Measurements from ENCODE around the gene GLRA3.
"Not testable (repeated sequence)": the region's sequence is repeated elsewhere in the genome, so short reads cannot be mapped to it uniquely, and the experiment has no call there.

GLRA3 gene

GRCh38 chr4:174828845-174829701 lies at the start of gene GLRA3:
GLRA3 (minus strand) TSS chr4:174829247; CDS start chr4:174828811, 436 bp downstream.
- DNase-seq = peak; percentile 31

GRCh38 chr4:174874898-174875297 lies 45.9 kb upstream of the GLRA3 start:
- no peak for DNase-seq

DNA sequence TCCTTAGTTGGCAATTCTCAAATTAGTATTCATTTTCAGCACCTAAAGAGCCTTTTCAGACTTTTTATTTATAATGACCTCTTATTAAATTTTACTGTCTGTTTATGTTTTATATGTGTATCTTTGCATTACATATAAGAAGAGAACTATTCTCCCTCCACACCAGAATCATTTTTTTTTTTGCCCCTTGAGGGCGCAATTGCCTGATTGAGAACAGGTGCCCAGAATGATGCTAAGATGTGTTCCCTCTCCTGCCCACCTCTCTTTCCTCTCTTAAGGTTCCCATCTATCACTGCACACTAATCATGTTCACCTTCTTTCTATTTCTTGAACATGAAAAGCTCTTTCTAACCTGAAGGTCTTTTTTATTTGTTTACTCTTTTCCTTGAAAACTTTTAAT lies 44.9 kb upstream of the GLRA3 start:
- no peak for DNase-seq

GRCh38 chr4:174873146-174873545 lies 44.1 kb upstream of the GLRA3 start:
- not testable (repeated sequence) for DNase-seq

DNA sequence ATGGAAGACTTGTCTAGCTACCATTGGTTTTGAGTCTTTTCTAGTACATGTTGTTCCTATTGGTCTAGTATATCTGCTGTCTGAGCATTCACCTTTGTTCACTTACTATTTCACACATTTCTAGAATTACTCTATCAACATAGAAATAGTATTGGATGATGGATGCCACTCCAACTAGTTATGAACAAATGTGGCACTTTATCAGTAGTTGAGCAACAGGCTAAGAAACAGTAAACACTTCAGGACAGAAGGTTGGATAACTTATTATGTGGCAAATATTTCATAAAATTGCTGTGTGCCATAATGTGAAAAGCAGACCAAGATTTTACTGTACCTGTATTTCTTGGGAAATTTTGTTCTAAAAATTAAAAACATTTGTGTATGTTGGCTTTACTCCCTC lies 42.4 kb upstream of the GLRA3 start:
- DNase-seq = no peak

- DNase-seq = no peak
Measured at GRCh38 chr4:174870311-174870710, 41.3 kb upstream of the GLRA3 start.

GRCh38 chr4:174869339-174869738 lies 40.3 kb upstream of the GLRA3 start:
- DNase-seq = no peak

DNA sequence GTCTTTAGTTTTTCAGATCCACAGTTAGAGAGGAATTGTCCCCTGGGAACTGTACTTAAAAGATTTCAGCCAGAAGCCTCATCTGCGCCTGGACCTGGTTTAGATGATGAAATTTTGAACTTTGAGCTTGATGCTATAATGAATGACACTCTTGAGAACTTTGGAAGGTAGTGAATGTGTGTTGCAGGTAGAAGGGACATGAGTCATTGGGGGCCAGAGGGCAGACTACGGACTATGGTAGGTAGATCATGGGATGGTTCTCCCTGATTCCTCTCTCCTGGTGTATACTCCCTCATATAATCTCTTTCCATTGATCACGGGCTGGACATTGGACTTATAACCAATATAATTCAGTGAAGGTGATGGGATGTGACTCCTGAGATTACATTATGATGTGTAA lies 38.9 kb upstream of the GLRA3 start:
- DNase-seq = no peak

DNA sequence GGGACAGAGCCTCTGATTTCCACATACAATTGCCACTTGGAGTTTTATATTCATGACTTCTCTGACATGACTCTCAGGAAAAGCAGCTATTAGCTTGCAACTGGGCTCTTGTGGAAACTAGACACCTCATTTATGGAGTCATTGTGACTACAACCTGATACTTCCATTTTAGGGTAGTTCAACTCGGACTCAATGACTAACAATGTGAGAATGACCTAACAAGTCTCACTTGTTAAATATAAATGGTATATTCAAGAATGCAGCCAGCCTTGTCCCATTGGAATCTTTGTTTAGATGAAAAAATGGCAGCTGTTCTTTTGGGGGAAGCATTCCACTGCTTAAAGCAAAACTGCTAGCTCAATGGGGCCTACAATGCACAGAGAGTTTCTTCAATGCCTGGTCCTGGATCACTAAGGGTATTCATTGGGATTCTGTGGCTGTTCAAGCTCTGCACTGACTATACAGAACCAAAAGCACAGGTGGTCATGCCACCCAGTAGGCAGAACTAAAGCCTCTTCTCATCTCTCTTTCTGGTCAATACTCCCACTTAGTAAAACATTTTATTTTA lies 36.5 kb upstream of the GLRA3 start:
- DNase-seq = no peak

DNA sequence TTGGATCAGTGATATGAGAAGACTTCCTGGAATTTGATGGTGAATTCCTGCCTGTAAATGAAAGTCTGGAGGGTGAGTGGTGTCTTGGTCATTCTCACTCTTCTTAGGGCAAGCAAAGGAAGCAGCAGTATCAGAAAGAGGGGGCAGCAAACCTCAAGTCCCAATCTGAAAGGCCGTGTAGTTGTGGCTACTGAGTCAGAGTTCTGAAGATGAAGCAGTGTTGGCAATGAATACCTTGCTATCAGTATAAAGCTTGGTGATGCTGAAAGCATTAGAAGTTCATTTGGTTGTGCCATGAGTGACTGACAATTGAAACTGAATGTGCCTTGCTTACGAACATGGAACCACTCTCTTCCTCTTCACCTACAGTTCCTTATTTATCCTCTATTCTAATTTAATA lies 35.0 kb upstream of the GLRA3 start:
- DNase-seq = no peak

DNA sequence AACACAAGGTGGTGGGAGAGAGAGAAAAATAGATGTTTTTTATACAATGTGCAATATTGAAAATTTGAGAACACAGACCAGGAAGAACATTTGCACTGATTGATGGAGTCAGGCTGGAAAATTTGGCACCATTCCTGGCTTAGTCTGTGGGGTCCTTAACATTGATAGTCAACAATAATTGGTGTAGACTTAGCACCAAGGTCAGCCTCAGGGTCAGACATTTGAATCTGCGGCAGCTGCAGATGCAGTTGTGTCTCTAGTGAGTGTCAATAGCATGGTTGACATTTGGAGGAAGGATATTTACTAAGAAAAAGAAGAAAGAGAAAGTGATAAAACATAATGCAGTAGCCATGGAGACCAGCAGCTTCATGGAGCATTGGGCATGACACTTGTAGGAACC lies 31.5 kb upstream of the GLRA3 start:
- DNase-seq = no peak

GRCh38 chr4:174859904-174860303 lies 30.9 kb upstream of the GLRA3 start:
- DNase-seq = no peak

DNA sequence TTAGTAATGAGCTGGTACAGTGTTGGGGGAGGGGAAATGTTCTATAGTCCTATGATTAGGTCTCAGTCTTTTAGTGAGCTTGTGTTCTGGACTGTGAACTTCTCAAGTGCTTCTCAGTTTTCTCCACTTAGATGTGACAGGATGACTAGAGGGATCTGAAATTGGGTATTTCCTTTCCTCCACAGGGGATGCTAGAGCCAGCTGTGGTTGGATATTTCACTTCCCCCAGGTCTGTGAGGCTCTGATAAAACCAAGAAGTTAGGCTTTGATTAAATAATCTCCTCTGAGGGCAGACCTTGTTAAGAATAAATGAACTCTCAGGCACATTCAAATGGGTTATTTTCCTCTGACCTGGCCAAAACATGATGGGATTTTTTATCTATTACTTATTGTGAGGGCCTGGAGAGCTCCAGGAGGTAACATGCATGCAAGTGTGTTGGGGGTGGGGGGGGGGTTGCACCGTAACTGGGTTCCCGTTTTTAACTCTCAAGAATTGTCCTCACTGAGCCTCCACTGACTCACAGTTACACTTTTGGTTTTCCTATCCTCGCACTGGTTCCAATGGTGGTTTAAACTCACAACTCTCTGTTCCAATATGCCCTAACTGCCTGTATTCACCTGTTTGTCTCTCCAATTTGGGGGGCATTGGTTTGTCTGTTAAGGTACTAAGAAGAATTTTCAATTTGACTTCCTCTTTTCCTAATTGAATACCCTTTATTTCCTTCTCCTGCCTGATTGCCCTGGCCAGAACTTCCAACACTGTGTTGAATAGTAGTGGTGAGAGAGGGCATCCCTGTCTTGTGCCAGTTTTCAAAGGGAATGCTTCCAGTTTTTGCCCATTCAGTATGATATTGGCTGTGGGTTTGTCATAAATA lies 28.1 kb upstream of the GLRA3 start:
- DNase-seq = no peak

DNA sequence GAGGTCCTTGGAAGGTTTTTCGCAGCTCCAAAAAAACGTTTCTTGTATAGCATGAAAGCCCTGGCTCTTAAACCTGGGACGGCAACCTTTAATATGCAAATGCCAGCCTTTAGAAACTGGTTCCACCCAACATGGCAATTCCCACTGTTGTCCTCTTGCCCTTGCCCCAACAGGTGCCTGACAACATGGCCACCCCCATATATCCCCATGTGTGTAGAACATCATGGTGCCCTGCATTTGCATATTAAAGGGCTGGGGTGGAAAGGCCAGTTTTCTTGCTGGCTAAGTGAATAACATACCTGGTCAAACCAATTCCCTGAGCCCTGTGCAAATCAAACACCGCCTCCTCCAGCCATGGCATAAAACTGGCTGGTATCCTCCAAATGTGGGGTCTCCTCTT lies 26.0 kb upstream of the GLRA3 start:
- DNase-seq = no peak

GRCh38 chr4:174853629-174854028 lies 24.6 kb upstream of the GLRA3 start:
- DNase-seq = no peak

GRCh38 chr4:174848596-174848995 lies 19.5 kb upstream of the GLRA3 start:
- DNase-seq = no peak

- no peak for DNase-seq
Measured at GRCh38 chr4:174847801-174848427, 18.9 kb upstream of the GLRA3 start.

- DNase-seq = no peak
Measured at GRCh38 chr4:174835536-174835935, 6.5 kb upstream of the GLRA3 start.

DNA sequence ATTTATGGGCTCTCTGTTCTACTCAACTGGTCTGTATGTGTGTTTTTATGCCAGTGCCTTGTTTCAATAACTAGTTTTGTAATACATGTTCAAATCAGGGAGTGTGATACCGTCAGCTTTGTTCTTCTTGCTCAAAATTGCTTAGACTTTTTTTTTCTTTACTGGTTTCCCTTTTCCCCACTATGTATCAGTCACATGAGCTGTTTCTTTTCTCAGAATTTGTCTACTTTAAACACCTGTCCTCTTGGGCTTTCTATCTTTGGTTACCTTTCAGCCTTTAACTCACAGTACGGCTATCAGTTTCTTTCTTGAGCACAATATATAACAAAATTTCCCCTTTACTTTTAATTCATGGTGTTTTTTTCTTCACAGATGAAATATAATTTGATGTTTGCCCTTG lies 5.4 kb upstream of the GLRA3 start:
- no peak for DNase-seq

- no peak for DNase-seq
Measured at GRCh38 chr4:174826660-174827059, 2.4 kb downstream of the GLRA3 start.

DNA sequence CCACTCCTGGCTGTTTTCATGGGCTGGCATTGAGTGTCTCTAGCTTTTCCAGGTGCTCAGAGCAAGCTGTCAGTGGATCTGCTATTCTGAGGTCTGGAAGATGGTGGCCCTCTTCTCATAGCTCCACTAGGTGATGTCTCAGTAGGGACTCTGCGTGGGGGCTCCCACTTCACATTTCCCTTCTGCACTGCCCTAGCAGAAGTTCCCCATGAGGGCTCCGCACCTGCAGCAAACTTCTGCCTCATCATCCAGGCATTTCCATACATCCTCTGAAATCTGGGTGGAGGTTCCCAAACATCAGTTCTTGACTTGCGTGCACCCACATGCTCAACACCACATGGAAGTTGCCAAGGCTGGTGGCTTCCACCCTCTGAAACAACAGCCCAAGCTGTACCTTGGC lies 13.8 kb downstream of the GLRA3 start:
- no peak for DNase-seq

DNA sequence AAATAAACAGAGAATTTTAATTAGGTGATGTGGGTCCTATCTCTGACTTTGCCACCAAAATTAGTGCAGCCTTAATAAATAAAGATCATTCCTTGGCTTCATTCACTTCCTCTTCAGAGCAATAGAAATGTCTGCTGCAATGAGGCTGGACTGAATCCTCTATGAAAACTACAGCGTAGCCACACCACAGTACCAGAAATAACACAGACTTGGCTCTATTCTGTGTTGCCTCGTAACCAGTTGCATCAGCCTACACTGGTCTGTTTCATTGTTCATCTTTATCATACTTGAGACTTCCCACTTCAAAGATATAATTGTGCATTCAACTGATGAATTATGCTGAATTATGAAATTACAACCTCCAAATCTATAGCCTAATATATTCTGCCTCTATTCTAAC lies 15.8 kb downstream of the GLRA3 start:
- DNase-seq = no peak

- no peak for DNase-seq
Measured at GRCh38 chr4:174810834-174811233, 18.2 kb downstream of the GLRA3 start.

All from midbrain (tissue), 1 donor.